NB4 (cell line): Measurements from ENCODE around the gene ZCCHC14.

Experiments used
- CTCF ChIP-seq: IDR thresholded peaks from one replicate; pipeline ENCODE4 v1.5.1; 2012; ENCODE audit warnings: low read depth, low read length
- MYC ChIP-seq: IDR thresholded peaks from 2 replicates; pipeline ENCODE4 v1.6.1; 2011; ENCODE audit warnings: low read depth, low read length
- POLR2A ChIP-seq: IDR thresholded peaks from 2 replicates; pipeline ENCODE4 v1.6.1; 2011; ENCODE audit warnings: mild to moderate bottlenecking; ENCODE audit not compliant: insufficient read length; ENCODE audit errors: extremely low read depth
- TF ChIP-seq, protein P1 (sequence below): IDR thresholded peaks from 2 replicates; pipeline ENCODE4 v1.6.1; 2011; ENCODE audit warnings: low read depth, low read length

- TF ChIP-seq POLR2A = no peak
- TF ChIP-seq CTCF = no peak
- TF ChIP-seq, protein P1, sequence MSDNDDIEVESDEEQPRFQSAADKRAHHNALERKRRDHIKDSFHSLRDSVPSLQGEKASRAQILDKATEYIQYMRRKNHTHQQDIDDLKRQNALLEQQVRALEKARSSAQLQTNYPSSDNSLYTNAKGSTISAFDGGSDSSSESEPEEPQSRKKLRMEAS = no peak
- TF ChIP-seq MYC = no peak
Measured at GRCh38 chr16:87492291-87492630, 563 bp downstream of the ZCCHC14 start.
